Kidney (tissue), 14 donors: ENCODE measurements around the gene RANBP10. TPM values are rescaled to one million over a fixed set of nuclear protein-coding genes. Genes with fewer than 3 reads are reported as not detected.
A peak's percentile ranks its signal among the peaks of the same experiment; 100 is the strongest.

ENCODE experiments used
- DNase-seq, 5 donors: peaks; one replicate each; pipeline ENCODE4 v3.0.0-alpha.2; 2013 to 2020
- FAIRE-seq: peaks from 2 replicates; lab custom pipeline; 2012; peaks lifted over from hg19 to GRCh38; lab: Jason Lieb, UNC
- H3K27ac ChIP-seq, 2 donors: one replicate each; pipeline ENCODE4 v1.7.0; 2013; ENCODE audit warnings: low read depth in 2 of 2, low read length in 2 of 2, inconsistent platforms in 1 of 2
- H3K27me3 ChIP-seq: one replicate; pipeline ENCODE4 v1.7.1; 2013; ENCODE audit warnings: low read length, inconsistent platforms; ENCODE audit not compliant: control insufficient read depth, insufficient read depth
- H3K36me3 ChIP-seq, 3 donors: one replicate each; pipeline versions ENCODE4 v1.7.0 to v1.7.1; 2013; ENCODE audit warnings: low read length in 3 of 3, control low read depth in 1 of 3, inconsistent platforms in 1 of 3; ENCODE audit not compliant: insufficient read depth in 3 of 3, control insufficient read depth in 2 of 3
- H3K4me1 ChIP-seq, 3 donors: one replicate each; pipeline versions ENCODE4 v1.7.0 to v1.7.1; 2013; ENCODE audit warnings: low read length in 3 of 3, inconsistent platforms in 1 of 3, low read depth in 1 of 3; ENCODE audit not compliant: control insufficient read depth in 2 of 3, insufficient read depth in 2 of 3
- H3K4me3 ChIP-seq, 3 donors: one replicate each; pipeline versions ENCODE4 v1.7.0 to v1.8.1; 2013; ENCODE audit warnings: low read length in 3 of 3, control low read depth in 1 of 3, inconsistent platforms in 1 of 3
- H3K9ac ChIP-seq, 3 donors: one replicate each; pipeline versions ENCODE4 v1.7.0 to v1.7.1; 2013; ENCODE audit warnings: low read length in 3 of 3, control low read depth in 1 of 3, inconsistent platforms in 1 of 3
- H3K9me3 ChIP-seq, 3 donors: one replicate each; pipeline versions ENCODE4 v1.7.0 to v1.7.1; 2013; ENCODE audit warnings: low read length in 3 of 3, control low read depth in 1 of 3, inconsistent platforms in 1 of 3; ENCODE audit not compliant: control insufficient read depth in 2 of 3, insufficient read depth in 1 of 3
- intact Hi-C: fragments of 100-400 bp; cut with DNase I; formaldehyde crosslinking; loops from one replicate; pipeline ENCODE4 v1.11.1; 2022
- polyA plus RNA-seq: library from polyadenylated mRNA; stranded (reverse); fragments of 350-450 nt; fragmentation: Illumina TruSeq; extraction: RNeasy Lipid Tissue Mini Kit (QIAGEN cat#74804); gene quantifications from one replicate; pipeline ENCODE4 v1.2.3, GENCODE V29; 2014; ENCODE audit warnings: low read depth, low replicate concordance; ENCODE audit not compliant: insufficient read depth
- total RNA-seq: library from RNA; stranded (reverse); fragmentation: NEBNext Ultra II Directional; extraction: Animal tissue kit (Norgen Biotek cat#: 25700); gene quantifications from one replicate; pipeline ENCODE4 v1.2.1, GENCODE V29; 2021
- TF ChIP-seq, protein P1 (sequence below): IDR thresholded peaks from 3 replicates; pipeline ENCODE4 v1.5.1; 2012; ENCODE audit warnings: mild to moderate bottlenecking, moderate library complexity, borderline replicate concordance; ENCODE audit not compliant: insufficient read depth; ENCODE audit errors: extremely low read depth
- donor health status: control.
- donor health status: control.
- donor health status: control.
- donor health status: control.
- donor health status: control.
- donor health status: DM: yes; HTN: yes; CAD: no.
- donor health status: Normal renal cell carcinoma (clear cell type).

The RANBP10 gene
- total and polyA plus RNA-seq, 2 donors from 2014 or later: 7.0 to 22.3 TPM

DNA sequence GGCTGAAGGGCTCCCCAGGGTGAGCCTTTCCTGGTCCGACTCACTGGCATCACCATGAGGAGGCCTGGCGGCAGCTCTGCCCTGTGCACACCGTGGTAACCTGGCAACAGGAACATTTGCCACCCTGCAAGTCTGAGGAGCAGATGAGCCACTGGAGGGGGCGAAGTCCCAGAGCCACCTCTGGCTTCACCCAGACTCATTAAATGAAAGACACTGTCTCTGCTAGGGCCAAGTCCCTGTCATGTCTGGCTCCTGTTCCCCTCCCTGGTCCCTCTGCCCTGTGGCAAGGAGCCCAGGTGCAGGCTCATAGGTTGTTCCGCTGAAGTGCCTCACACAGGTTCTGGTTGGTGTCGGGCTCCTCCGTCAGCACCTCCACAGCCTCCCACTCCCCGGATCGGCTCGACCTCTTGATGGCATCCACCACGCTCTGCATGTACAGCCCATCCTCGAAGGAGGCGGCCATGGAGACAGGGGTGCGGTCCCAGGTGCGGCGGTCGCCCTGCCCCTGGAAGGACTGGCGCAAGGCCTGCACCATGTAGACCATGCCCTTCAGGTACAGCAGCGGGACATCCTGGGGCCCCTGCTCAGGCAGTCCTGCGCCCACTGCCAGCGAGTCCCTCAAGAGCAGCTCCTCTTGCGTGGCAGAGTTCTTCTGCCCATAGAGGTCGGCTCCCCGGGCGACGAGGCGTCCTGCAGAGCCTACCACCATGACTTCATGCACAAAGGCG, 131.3 kb downstream of the RANBP10 start:
- H3K9ac ChIP-seq: peak overlapping the region in 1 of 3 donors; percentile 41
- peak in 1 of 5 donors; percentile 71 for DNase-seq

DNA sequence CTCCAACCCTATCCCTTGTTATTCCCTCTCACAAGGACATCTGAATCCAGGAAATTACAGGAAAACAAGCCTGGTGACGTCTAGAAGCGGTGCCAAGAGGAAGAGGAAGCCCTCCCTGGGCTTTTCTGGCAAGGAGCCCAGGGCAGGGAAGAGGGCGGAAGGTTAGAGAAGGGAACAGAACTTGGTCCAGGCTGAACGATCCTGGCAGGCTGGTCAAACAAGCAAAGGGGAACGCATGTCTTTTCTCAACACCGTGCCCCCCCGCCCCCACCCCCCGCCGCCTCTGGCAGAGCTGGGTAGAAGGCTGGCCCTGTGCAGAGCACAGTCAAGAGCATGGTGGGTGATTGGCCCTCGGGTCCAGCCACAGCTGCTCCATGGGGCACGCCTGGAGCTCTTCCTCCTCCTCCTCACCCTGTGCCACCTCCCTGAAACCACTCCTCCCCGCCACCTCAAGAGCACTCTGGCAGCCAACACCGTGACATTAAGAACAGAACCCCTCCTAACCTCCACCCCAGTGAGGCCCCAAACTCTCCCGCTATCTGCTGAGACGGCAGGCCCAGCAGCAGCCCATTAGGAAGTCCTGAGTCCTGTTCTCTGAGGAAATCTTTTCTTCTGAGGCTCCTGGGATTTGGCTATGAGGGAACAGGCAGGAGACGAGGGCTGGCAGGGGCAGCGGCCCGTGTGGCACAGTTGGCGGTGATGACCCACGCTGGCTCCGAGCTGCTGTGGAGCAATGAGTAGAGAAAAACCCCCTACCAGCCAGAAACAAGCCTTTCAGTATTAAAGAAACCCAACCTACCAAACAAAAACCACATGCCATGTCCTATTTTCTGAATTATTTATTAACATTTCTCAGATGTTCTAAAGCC, 132.4 kb downstream of the RANBP10 start:
- peak in 3 of 5 donors; percentile 48 to 94 (median 71) for DNase-seq
- Histone ChIP-seq H3K27me3 (no peaks in the 10 kb centered on the region), H3K27ac (peak overlapping the region; percentile 78 to 85), H3K9me3 (no peaks in the 10 kb centered on the region), H3K4me3 (peak overlapping the region in 1 of 3 donors; percentile 34), H3K9ac (peak overlapping the region in 1 of 3 donors; percentile 41), H3K4me1 (peaks cover 0 to 20% (median 19%) of the 10 kb centered on the region in 3 donors), H3K36me3 (no peaks in the 10 kb centered on the region)
- FAIRE-seq: peak; percentile 46
- TF ChIP-seq, protein P1, sequence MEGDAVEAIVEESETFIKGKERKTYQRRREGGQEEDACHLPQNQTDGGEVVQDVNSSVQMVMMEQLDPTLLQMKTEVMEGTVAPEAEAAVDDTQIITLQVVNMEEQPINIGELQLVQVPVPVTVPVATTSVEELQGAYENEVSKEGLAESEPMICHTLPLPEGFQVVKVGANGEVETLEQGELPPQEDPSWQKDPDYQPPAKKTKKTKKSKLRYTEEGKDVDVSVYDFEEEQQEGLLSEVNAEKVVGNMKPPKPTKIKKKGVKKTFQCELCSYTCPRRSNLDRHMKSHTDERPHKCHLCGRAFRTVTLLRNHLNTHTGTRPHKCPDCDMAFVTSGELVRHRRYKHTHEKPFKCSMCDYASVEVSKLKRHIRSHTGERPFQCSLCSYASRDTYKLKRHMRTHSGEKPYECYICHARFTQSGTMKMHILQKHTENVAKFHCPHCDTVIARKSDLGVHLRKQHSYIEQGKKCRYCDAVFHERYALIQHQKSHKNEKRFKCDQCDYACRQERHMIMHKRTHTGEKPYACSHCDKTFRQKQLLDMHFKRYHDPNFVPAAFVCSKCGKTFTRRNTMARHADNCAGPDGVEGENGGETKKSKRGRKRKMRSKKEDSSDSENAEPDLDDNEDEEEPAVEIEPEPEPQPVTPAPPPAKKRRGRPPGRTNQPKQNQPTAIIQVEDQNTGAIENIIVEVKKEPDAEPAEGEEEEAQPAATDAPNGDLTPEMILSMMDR: no peak
- intact Hi-C loops: loop anchor here (10.0 kb wide), 1 partner anchor 251 kb away; no protein-coding TSS in a partner anchor

More for the DNA sequence above, 131.3 kb downstream of the RANBP10 start:
- Histone ChIP-seq H3K9me3 (no peaks in the 10 kb centered on the region), H3K27me3 (no peaks in the 10 kb centered on the region), H3K36me3 (no peaks in the 10 kb centered on the region), H3K27ac (peak overlapping the region in 1 of 2 donors; percentile 56), H3K4me3 (no peak overlapping the region), H3K4me1 (peaks cover 0 to 20% (median 19%) of the 10 kb centered on the region in 3 donors)
- no peak for FAIRE-seq
- intact Hi-C loops: loop anchor here (10.0 kb wide), 1 partner anchor 250 kb away; no protein-coding TSS in a partner anchor
- TF ChIP-seq, protein P1: no peak

Other genes with a start within 250 kb of the RANBP10 start
- gene CTCF, start 244.0 kb downstream of the RANBP10 start, total RNA-seq: 42.6 TPM
- gene CTCF, start 244.0 kb downstream of the RANBP10 start, polyA plus RNA-seq: 20.4 TPM
- gene CARMIL2, start 161.4 kb downstream of the RANBP10 start, total RNA-seq: 7.1 TPM
- 0.30 TPM for gene CARMIL2, start 161.4 kb downstream of the RANBP10 start, polyA plus RNA-seq
- 15.2 TPM for gene ACD, start 146.3 kb downstream of the RANBP10 start, total RNA-seq
- 20.0 TPM for gene ACD, start 146.3 kb downstream of the RANBP10 start, polyA plus RNA-seq
- gene PARD6A, start 145.6 kb downstream of the RANBP10 start, total RNA-seq: 6.1 TPM
- gene PARD6A, start 145.6 kb downstream of the RANBP10 start, polyA plus RNA-seq: 17.1 TPM
- gene ENKD1, start 139.8 kb downstream of the RANBP10 start, total RNA-seq: 30.2 TPM
- gene ENKD1, start 139.8 kb downstream of the RANBP10 start, polyA plus RNA-seq: 38.3 TPM
- 6.6 TPM for gene C16orf86, start 139.7 kb downstream of the RANBP10 start, total RNA-seq
- 11.2 TPM for gene C16orf86, start 139.7 kb downstream of the RANBP10 start, polyA plus RNA-seq
- 24.5 TPM for gene GFOD2, start 87.2 kb downstream of the RANBP10 start, total RNA-seq
- gene GFOD2, start 87.2 kb downstream of the RANBP10 start, polyA plus RNA-seq: 14.5 TPM
- 3.9 TPM for gene TSNAXIP1, start 329 bp upstream of the RANBP10 start, total RNA-seq
- 2.8 TPM for gene TSNAXIP1, start 329 bp upstream of the RANBP10 start, polyA plus RNA-seq
- gene THAP11, start 35.8 kb upstream of the RANBP10 start, total RNA-seq: 27.0 TPM
- 21.4 TPM for gene THAP11, start 35.8 kb upstream of the RANBP10 start, polyA plus RNA-seq
- gene NUTF2, start 40.4 kb upstream of the RANBP10 start, total RNA-seq: 76.4 TPM
- 107 TPM for gene NUTF2, start 40.4 kb upstream of the RANBP10 start, polyA plus RNA-seq
- gene CENPT, start 41.1 kb upstream of the RANBP10 start, total RNA-seq: 42.5 TPM
- gene CENPT, start 41.1 kb upstream of the RANBP10 start, polyA plus RNA-seq: 25.3 TPM
- gene EDC4, start 66.5 kb upstream of the RANBP10 start, total RNA-seq: 56.5 TPM
- 44.7 TPM for gene EDC4, start 66.5 kb upstream of the RANBP10 start, polyA plus RNA-seq
- 1.1 TPM for gene NRN1L, start 78.3 kb upstream of the RANBP10 start, total RNA-seq
- gene NRN1L, start 78.3 kb upstream of the RANBP10 start, polyA plus RNA-seq: 1.2 TPM
- gene PSKH1, start 86.7 kb upstream of the RANBP10 start, total RNA-seq: 33.2 TPM
- gene PSKH1, start 86.7 kb upstream of the RANBP10 start, polyA plus RNA-seq: 23.6 TPM
- 0.69 TPM for gene CTRL, start 125.3 kb upstream of the RANBP10 start, total RNA-seq
- gene CTRL, start 125.3 kb upstream of the RANBP10 start, polyA plus RNA-seq: not detected
- gene PSMB10, start 130.3 kb upstream of the RANBP10 start, total RNA-seq: 78.6 TPM
- gene PSMB10, start 130.3 kb upstream of the RANBP10 start, polyA plus RNA-seq: 76.4 TPM
- 27.4 TPM for gene LCAT, start 137.6 kb upstream of the RANBP10 start, total RNA-seq
- gene LCAT, start 137.6 kb upstream of the RANBP10 start, polyA plus RNA-seq: 10.2 TPM
- gene SLC12A4, start 162.1 kb upstream of the RANBP10 start, total RNA-seq: 66.2 TPM
- gene SLC12A4, start 162.1 kb upstream of the RANBP10 start, polyA plus RNA-seq: 16.7 TPM
- gene DPEP3, start 173.9 kb upstream of the RANBP10 start, total RNA-seq: 0.19 TPM
- gene DPEP3, start 173.9 kb upstream of the RANBP10 start, polyA plus RNA-seq: not detected
- 3.1 TPM for gene DPEP2, start 192.9 kb upstream of the RANBP10 start, total RNA-seq
- gene DPEP2, start 192.9 kb upstream of the RANBP10 start, polyA plus RNA-seq: 0.99 TPM
- not detected for gene DPEP2NB, start 209.4 kb upstream of the RANBP10 start, total RNA-seq
- gene DPEP2NB, start 209.4 kb upstream of the RANBP10 start, polyA plus RNA-seq: not detected
- gene DDX28, start 216.7 kb upstream of the RANBP10 start, total RNA-seq: 10.6 TPM
- gene DDX28, start 216.7 kb upstream of the RANBP10 start, polyA plus RNA-seq: 13.1 TPM
- 12.5 TPM for gene DUS2, start 216.7 kb upstream of the RANBP10 start, total RNA-seq
- 12.1 TPM for gene DUS2, start 216.7 kb upstream of the RANBP10 start, polyA plus RNA-seq